ENCODE data around the gene AHNAK. TPM values are rescaled to one million over a fixed set of nuclear protein-coding genes. Genes with fewer than 3 reads are reported as not detected.
A peak's percentile ranks its signal among the peaks of the same experiment; 100 is the strongest.

The AHNAK gene
- total RNA-seq, 4 donors from 2014 or later: 1,348 to 2,181 (median 1,745) TPM

GRCh38 chr11:62466444-62466843, 80.2 kb downstream of the AHNAK start:
- no peaks in the 10 kb centered on the region for H3K36me3 ChIP-seq
- H3K4me1 ChIP-seq: no peaks in the 10 kb centered on the region
- H3K27ac ChIP-seq: no peak overlapping the region
- no peaks in the 10 kb centered on the region for H3K9me3 ChIP-seq
- no peak for ATAC-seq
- no peak overlapping the region for H3K4me3 ChIP-seq
- H3K27me3 ChIP-seq: no peaks in the 10 kb centered on the region
- TF ChIP-seq EP300 (IDR thresholded peaks at IDR 0.05) (no peak), POLR2AphosphoS5 (IDR thresholded peaks at IDR 0.05) (no peak), CTCF (IDR thresholded peaks at IDR 0.05) (no peak), POLR2A (IDR thresholded peaks at IDR 0.05) (no peak)
- WGBS, 2 donors (ENCODE audit: low coverage in 1 of 2): 55 to 62% methylated on average over 1 to 2 of the region's 2 CpGs

- H3K4me1 ChIP-seq: no peaks in the 10 kb centered on the region
- H3K9me3 ChIP-seq: no peaks in the 10 kb centered on the region
- TF ChIP-seq EP300 (IDR thresholded peaks at IDR 0.05) (no peak), CTCF (IDR thresholded peaks at IDR 0.05) (no peak), POLR2AphosphoS5 (IDR thresholded peaks at IDR 0.05) (no peak), POLR2A (IDR thresholded peaks at IDR 0.05) (no peak)
- H3K27ac ChIP-seq: no peak overlapping the region
- no peaks in the 10 kb centered on the region for H3K27me3 ChIP-seq
- H3K4me3 ChIP-seq: no peak overlapping the region
- 73 to 84% methylated on average over 7 of the region's 7 CpGs for WGBS, 2 donors (ENCODE audit: low coverage in 1 of 2)
- ATAC-seq: no peak
- H3K36me3 ChIP-seq: no peaks in the 10 kb centered on the region
Measured at GRCh38 chr11:62464655-62465054, 82.0 kb downstream of the AHNAK start.

- peaks cover 0 to 11% (median 6%) of the 10 kb centered on the region in 3 donors for H3K4me1 ChIP-seq
- no peaks in the 10 kb centered on the region for H3K36me3 ChIP-seq
- H3K9me3 ChIP-seq: no peaks in the 10 kb centered on the region
- TF ChIP-seq EP300 (IDR thresholded peaks at IDR 0.05) (no peak), POLR2AphosphoS5 (IDR thresholded peaks at IDR 0.05) (no peak), CTCF (IDR thresholded peaks at IDR 0.05) (no peak), POLR2A (IDR thresholded peaks at IDR 0.05) (no peak)
- H3K27ac ChIP-seq: peak overlapping the region in 1 of 4 donors; percentile 3
- no peaks in the 10 kb centered on the region for H3K27me3 ChIP-seq
- no peak for ATAC-seq
- WGBS, 2 donors (ENCODE audit: low coverage in 1 of 2): 64 to 75% methylated on average over 4 to 6 of the region's 6 CpGs
- H3K4me3 ChIP-seq: no peak overlapping the region
Measured at GRCh38 chr11:62463121-62463542, 83.5 kb downstream of the AHNAK start.

- no peaks in the 10 kb centered on the region for H3K27me3 ChIP-seq
- ATAC-seq: no peak
- H3K9me3 ChIP-seq: no peaks in the 10 kb centered on the region
- TF ChIP-seq POLR2A (IDR thresholded peaks at IDR 0.05) (no peak), POLR2AphosphoS5 (IDR thresholded peaks at IDR 0.05) (no peak), CTCF (IDR thresholded peaks at IDR 0.05) (no peak), EP300 (IDR thresholded peaks at IDR 0.05) (no peak)
- 77 to 84% methylated on average over 4 to 9 of the region's 9 CpGs for WGBS, 2 donors (ENCODE audit: low coverage in 1 of 2)
- H3K36me3 ChIP-seq: no peaks in the 10 kb centered on the region
- peak overlapping the region in 2 of 4 donors; percentile 12 to 35 for H3K27ac ChIP-seq
- no peak overlapping the region for H3K4me3 ChIP-seq
- peaks cover 0 to 18% (median 6%) of the 10 kb centered on the region in 3 donors for H3K4me1 ChIP-seq
Measured at GRCh38 chr11:62462508-62462892, 84.1 kb downstream of the AHNAK start.

- 56 to 73% methylated on average over 6 to 11 of the region's 15 CpGs for WGBS, 2 donors (ENCODE audit: low coverage in 1 of 2)
- no peak for ATAC-seq
- TF ChIP-seq EP300 (IDR thresholded peaks at IDR 0.05): no peak
- TF ChIP-seq POLR2A (IDR thresholded peaks at IDR 0.05): no peak
- no peak for TF ChIP-seq POLR2AphosphoS5 (IDR thresholded peaks at IDR 0.05)
- TF ChIP-seq CTCF (IDR thresholded peaks at IDR 0.05): no peak
- Histone ChIP-seq H3K4me3 (no peak overlapping the region), H3K27me3 (no peaks in the 10 kb centered on the region), H3K27ac (peak overlapping the region in 2 of 4 donors; percentile 12 to 35), H3K9me3 (no peaks in the 10 kb centered on the region), H3K4me1 (peaks cover 0 to 24% (median 6%) of the 10 kb centered on the region in 3 donors), H3K36me3 (no peaks in the 10 kb centered on the region)
Measured at GRCh38 chr11:62461740-62462507, 84.7 kb downstream of the AHNAK start.

Data from gastroesophageal sphincter (tissue), 4 donors.